Measurements from ENCODE around the gene TRIP13. TPM values are rescaled to one million over a fixed set of nuclear protein-coding genes. Genes with fewer than 3 reads are reported as not detected.

Gene TRIP13
- total and polyA plus RNA-seq, 2 of the 13 experiments (the other 11 are each of a cell fraction or from before 2014, with no cell fraction given), result 13.5 to 33.0 TPM

- TF ChIP-seq, protein P1, sequence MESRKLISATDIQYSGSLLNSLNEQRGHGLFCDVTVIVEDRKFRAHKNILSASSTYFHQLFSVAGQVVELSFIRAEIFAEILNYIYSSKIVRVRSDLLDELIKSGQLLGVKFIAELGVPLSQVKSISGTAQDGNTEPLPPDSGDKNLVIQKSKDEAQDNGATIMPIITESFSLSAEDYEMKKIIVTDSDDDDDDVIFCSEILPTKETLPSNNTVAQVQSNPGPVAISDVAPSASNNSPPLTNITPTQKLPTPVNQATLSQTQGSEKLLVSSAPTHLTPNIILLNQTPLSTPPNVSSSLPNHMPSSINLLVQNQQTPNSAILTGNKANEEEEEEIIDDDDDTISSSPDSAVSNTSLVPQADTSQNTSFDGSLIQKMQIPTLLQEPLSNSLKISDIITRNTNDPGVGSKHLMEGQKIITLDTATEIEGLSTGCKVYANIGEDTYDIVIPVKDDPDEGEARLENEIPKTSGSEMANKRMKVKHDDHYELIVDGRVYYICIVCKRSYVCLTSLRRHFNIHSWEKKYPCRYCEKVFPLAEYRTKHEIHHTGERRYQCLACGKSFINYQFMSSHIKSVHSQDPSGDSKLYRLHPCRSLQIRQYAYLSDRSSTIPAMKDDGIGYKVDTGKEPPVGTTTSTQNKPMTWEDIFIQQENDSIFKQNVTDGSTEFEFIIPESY (CRISPR knock-in tag; IDR thresholded peaks at IDR 0.05), result peak; percentile 26; the same call in 1 of the 2 replicates
- no peak for TF ChIP-seq CCAR2 (optimal IDR thresholded peaks at IDR 0.05; ENCODE audit: low read depth, low read length)
- 0 out of 2 replicates have a peak, but pooled peaks have one; percentile 60 for TF ChIP-seq SKIL (CRISPR knock-in tag; IDR thresholded peaks at IDR 0.05; ENCODE audit: borderline replicate concordance)
- no peak for TF ChIP-seq DPF2 (CRISPR knock-in tag; IDR thresholded peaks at IDR 0.05; ENCODE audit: borderline replicate concordance, low read depth)
- TF ChIP-seq ZNF841 (CRISPR knock-in tag; IDR thresholded peaks at IDR 0.05; ENCODE audit: borderline replicate concordance), result no peak
- TF ChIP-seq FOSL2 (CRISPR knock-in tag; IDR thresholded peaks at IDR 0.05), result peak; percentile 48; the same call in 1 of the 2 replicates
- no peak for TF ChIP-seq ZNF329 (CRISPR knock-in tag; IDR thresholded peaks at IDR 0.05; ENCODE audit: low read depth)
- TF ChIP-seq, protein P2, sequence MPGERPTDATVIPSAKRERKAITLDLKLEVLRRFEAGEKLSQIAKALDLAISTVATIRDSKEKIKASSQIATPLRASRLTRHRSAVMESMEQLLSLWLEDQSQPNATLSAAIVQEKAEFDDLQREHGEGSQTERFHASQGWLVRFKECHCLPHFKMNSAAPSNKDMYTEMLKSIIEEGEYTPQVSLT (CRISPR knock-in tag; IDR thresholded peaks at IDR 0.05; ENCODE audit: borderline replicate concordance, low read depth), result no peak
- TF ChIP-seq NFRKB (IDR thresholded peaks at IDR 0.05), result no peak
- TF ChIP-seq, protein P3, sequence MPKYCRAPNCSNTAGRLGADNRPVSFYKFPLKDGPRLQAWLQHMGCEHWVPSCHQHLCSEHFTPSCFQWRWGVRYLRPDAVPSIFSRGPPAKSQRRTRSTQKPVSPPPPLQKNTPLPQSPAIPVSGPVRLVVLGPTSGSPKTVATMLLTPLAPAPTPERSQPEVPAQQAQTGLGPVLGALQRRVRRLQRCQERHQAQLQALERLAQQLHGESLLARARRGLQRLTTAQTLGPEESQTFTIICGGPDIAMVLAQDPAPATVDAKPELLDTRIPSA (CRISPR knock-in tag; IDR thresholded peaks at IDR 0.05; ENCODE audit: borderline replicate concordance), result no peak
- no peak for TF ChIP-seq ZNF646 (CRISPR knock-in tag; IDR thresholded peaks at IDR 0.05)
- TF ChIP-seq ZFP36 (IDR thresholded peaks at IDR 0.05; ENCODE audit: borderline replicate concordance, low read depth, low read length, partially characterized antibody), result no peak
- peak; percentile 39; the same call in 1 of the 2 replicates for TF ChIP-seq NR2F6 (IDR thresholded peaks at IDR 0.05)
- TF ChIP-seq NR2F6 (CRISPR knock-in tag; IDR thresholded peaks at IDR 0.05), result peak; percentile 62
- 0 out of 2 replicates have a peak, but pooled peaks have one; percentile 48 for TF ChIP-seq ZSCAN9 (CRISPR knock-in tag; IDR thresholded peaks at IDR 0.05; ENCODE audit: borderline replicate concordance)
- 0 out of 2 replicates have a peak, but pooled peaks have one; percentile 34 for TF ChIP-seq ATF7-NPFF (CRISPR knock-in tag; IDR thresholded peaks at IDR 0.05; ENCODE audit: low read depth)
- no peak for TF ChIP-seq ARHGAP35 (CRISPR knock-in tag; IDR thresholded peaks at IDR 0.05; ENCODE audit: borderline replicate concordance)
Observed at GRCh38 chr5:956941-957747, 64.5 kb downstream of the TRIP13 start (continued).

Data from HepG2 (cell line).